Measurements from ENCODE around the gene PCDHB14. TPM values are rescaled to one million over a fixed set of nuclear protein-coding genes. Genes with fewer than 3 reads are reported as not detected.
"Not testable (repeated sequence)": the region's sequence is repeated elsewhere in the genome, so short reads cannot be mapped to it uniquely, and the experiment has no call there.

The PCDHB14 gene
- total RNA-seq, 3 donors from 2014 or later (not counting 1 experiment from before 2014, with no cell fraction given), result not detected

- Histone ChIP-seq H3K4me3 (ENCODE audit: low read length) (no peak overlapping the region), H3K9me3 (ENCODE audit: control insufficient read depth, insufficient read depth, low read length) (no peaks in the 10 kb centered on the region), H3K27me3 (ENCODE audit: control insufficient read depth, insufficient read depth, low read length) (no peaks in the 10 kb centered on the region), H3K4me1 (ENCODE audit: control insufficient read depth, insufficient read depth, low read length) (no peaks in the 10 kb centered on the region), H3K27ac (ENCODE audit: low read length) (no peak overlapping the region), H3K36me3 (ENCODE audit: control insufficient read depth, insufficient read depth, low read length) (no peaks in the 10 kb centered on the region)
- Mint-ChIP-seq H3K9me3 (peaks cover 0 to 2% of the 10 kb centered on the region in 2 donors), H3K27ac (no peak overlapping the region), H3K4me3 (no peak overlapping the region), H3K27me3 (ENCODE audit: low read depth in 2 of 2) (peaks cover 23% of the 10 kb centered on the region in 2 donors), H3K4me1 (no peaks in the 10 kb centered on the region), H3K36me3 (peaks cover 16% of the 10 kb centered on the region)
- TF ChIP-seq CTCF (IDR thresholded peaks at IDR 0.05), result no peak
- 44% methylated on average over 1 of the region's 1 CpG for WGBS (ENCODE audit: insufficient coverage)
- ATAC-seq, result no peak
- no peak for DNase-seq
- intact Hi-C loops (cut with micrococcal nuclease), result no loop called here
Measured at GRCh38 chr5:141180313-141180712, 42.8 kb upstream of the PCDHB14 start.

GRCh38 chr5:141182248-141182647, 40.9 kb upstream of the PCDHB14 start, which contains the start of gene PCDHB16:
PCDHB16 (plus strand) TSS chr5:141182387; CDS start chr5:141182560, 173 bp downstream.
- TF ChIP-seq CTCF (IDR thresholded peaks at IDR 0.05), result no peak
- peaks cover 26% of the 10 kb centered on the region for H3K36me3 Mint-ChIP-seq
- H3K27ac ChIP-seq (ENCODE audit: low read length), result no peak within 1 kb of the TSS
- no peak within 1 kb of the TSS for H3K27ac Mint-ChIP-seq
- 21% methylated on average over 13 of the region's 13 CpGs for WGBS (ENCODE audit: insufficient coverage)
- intact Hi-C loops (cut with micrococcal nuclease), result no loop called here
- no peak within 1 kb of the TSS for H3K4me3 ChIP-seq (ENCODE audit: low read length)
- H3K4me1 Mint-ChIP-seq, result peaks cover 0 to 6% of the 10 kb centered on the region in 2 donors
- H3K4me1 ChIP-seq (ENCODE audit: control insufficient read depth, insufficient read depth, low read length), result no peaks in the 10 kb centered on the region
- peaks cover 29% of the 10 kb centered on the region in 2 donors for H3K27me3 Mint-ChIP-seq (ENCODE audit: low read depth in 2 of 2)
- H3K27me3 ChIP-seq (ENCODE audit: control insufficient read depth, insufficient read depth, low read length), result peaks cover 2% of the 10 kb centered on the region
- DNase-seq (peak in 1 of 2 donors; percentile 11), ATAC-seq (no peak)
- no peaks in the 10 kb centered on the region for H3K36me3 ChIP-seq (ENCODE audit: control insufficient read depth, insufficient read depth, low read length)
- H3K9me3 Mint-ChIP-seq, result peaks cover 4 to 5% of the 10 kb centered on the region in 2 donors
- no peaks in the 10 kb centered on the region for H3K9me3 ChIP-seq (ENCODE audit: control insufficient read depth, insufficient read depth, low read length)
- H3K4me3 Mint-ChIP-seq, result no peak within 1 kb of the TSS

GRCh38 chr5:141184117-141184855, 38.9 kb upstream of the PCDHB14 start:
- H3K9me3 ChIP-seq (ENCODE audit: control insufficient read depth, insufficient read depth, low read length); H3K4me3 Mint-ChIP-seq; H3K4me1 Mint-ChIP-seq; H3K27ac Mint-ChIP-seq; H3K27ac ChIP-seq (ENCODE audit: low read length); H3K36me3 ChIP-seq (ENCODE audit: control insufficient read depth, insufficient read depth, low read length); H3K4me3 ChIP-seq (ENCODE audit: low read length); H3K9me3 Mint-ChIP-seq; DNase-seq; H3K27me3 ChIP-seq (ENCODE audit: control insufficient read depth, insufficient read depth, low read length); H3K4me1 ChIP-seq (ENCODE audit: control insufficient read depth, insufficient read depth, low read length); intact Hi-C loops (cut with micrococcal nuclease); ATAC-seq: not testable (repeated sequence)
- Mint-ChIP-seq H3K36me3 (peaks cover 32% of the 10 kb centered on the region), H3K27me3 (ENCODE audit: low read depth in 2 of 2) (peaks cover 37 to 43% of the 10 kb centered on the region in 2 donors)
- 37% methylated on average over 29 of the region's 69 CpGs for WGBS (ENCODE audit: insufficient coverage)

- H3K27ac ChIP-seq (ENCODE audit: low read length), result no peak within 1 kb of the TSS
- H3K27me3 ChIP-seq (ENCODE audit: control insufficient read depth, insufficient read depth, low read length), result peaks cover 2% of the 10 kb centered on the region
- H3K36me3 ChIP-seq (ENCODE audit: control insufficient read depth, insufficient read depth, low read length), result no peaks in the 10 kb centered on the region
- H3K4me1 Mint-ChIP-seq, result peaks cover 0 to 6% of the 10 kb centered on the region in 2 donors
- H3K9me3 Mint-ChIP-seq, result peaks cover 10 to 13% of the 10 kb centered on the region in 2 donors
- ATAC-seq (no peak), DNase-seq (peak in 1 of 2 donors; percentile 52)
- intact Hi-C loops (cut with micrococcal nuclease), result no loop called here
- H3K4me3 Mint-ChIP-seq, result peak within 1 kb of the TSS; percentile 0
- no peak within 1 kb of the TSS for H3K4me3 ChIP-seq (ENCODE audit: low read length)
- H3K27me3 Mint-ChIP-seq (ENCODE audit: low read depth in 2 of 2), result peaks cover 37% of the 10 kb centered on the region in 2 donors
- H3K9me3 ChIP-seq (ENCODE audit: control insufficient read depth, insufficient read depth, low read length), result no peaks in the 10 kb centered on the region
- TF ChIP-seq CTCF (IDR thresholded peaks at IDR 0.05), result no peak
- peaks cover 32% of the 10 kb centered on the region for H3K36me3 Mint-ChIP-seq
- H3K4me1 ChIP-seq (ENCODE audit: control insufficient read depth, insufficient read depth, low read length), result no peaks in the 10 kb centered on the region
- no peak within 1 kb of the TSS for H3K27ac Mint-ChIP-seq
- WGBS (ENCODE audit: insufficient coverage), result 21% methylated on average over 7 of the region's 9 CpGs
Measured at GRCh38 chr5:141186897-141187512, 36.1 kb upstream of the PCDHB14 start, which contains the start of gene PCDHB9. PCDHB9 (plus strand) TSS chr5:141187161; CDS start chr5:141187319, 158 bp downstream.

- peaks cover 28 to 36% of the 10 kb centered on the region in 2 donors for H3K27me3 Mint-ChIP-seq (ENCODE audit: low read depth in 2 of 2)
- H3K4me1 Mint-ChIP-seq; H3K4me3 Mint-ChIP-seq; H3K27me3 ChIP-seq (ENCODE audit: control insufficient read depth, insufficient read depth, low read length); intact Hi-C loops (cut with micrococcal nuclease); H3K9me3 ChIP-seq (ENCODE audit: control insufficient read depth, insufficient read depth, low read length); H3K36me3 ChIP-seq (ENCODE audit: control insufficient read depth, insufficient read depth, low read length); H3K27ac Mint-ChIP-seq; H3K4me3 ChIP-seq (ENCODE audit: low read length); ATAC-seq; H3K4me1 ChIP-seq (ENCODE audit: control insufficient read depth, insufficient read depth, low read length); DNase-seq; H3K27ac ChIP-seq (ENCODE audit: low read length): not testable (repeated sequence)
- H3K9me3 Mint-ChIP-seq, result peaks cover 8 to 15% of the 10 kb centered on the region in 2 donors
- 37% methylated on average over 16 of the region's 37 CpGs for WGBS (ENCODE audit: insufficient coverage)
- peaks cover 26% of the 10 kb centered on the region for H3K36me3 Mint-ChIP-seq
Measured at GRCh38 chr5:141188682-141189081, 34.5 kb upstream of the PCDHB14 start.
